GM23338 (cell line): ENCODE results near the gene DGKD. TPM values are rescaled to one million over a fixed set of nuclear protein-coding genes. Genes with fewer than 3 reads are reported as not detected.

Experiments used
- EZH2 ChIP-seq: fragments of 200-600 bp; sonication (generic); IDR thresholded peaks from one replicate; pipeline ENCODE4 v1.8.0; 2017; ENCODE audit warnings: antibody characterized with exemption, mild to moderate bottlenecking, low read depth; ENCODE audit not compliant: unreplicated experiment
- ZNF114 ChIP-seq: fragments of 250-450 bp; sonication (Bioruptor Pico); IDR thresholded peaks from 2 replicates; pipeline ENCODE4 v1.5.0; 2020; ENCODE audit warnings: mild to moderate bottlenecking, moderate library complexity
- ZNF331 ChIP-seq: fragments of 250-450 bp; sonication (Bioruptor Pico); IDR thresholded peaks from 2 replicates; pipeline ENCODE4 v1.5.0; 2020; ENCODE audit warnings: low read depth, mild to moderate bottlenecking, moderate library complexity
- polyA plus RNA-seq: library from polyadenylated mRNA; unstranded; fragments of >200 nt; fragmentation: Nextera tagmentation; extraction: Ambion mirVana; gene quantifications from 2 replicates; pipeline ENCODE4 v1.2.1, GENCODE V29; 2016
- total RNA-seq: library from RNA; depleted of rRNA; stranded (reverse); fragments of >200 nt; shearing (Covaris generic); gene quantifications from 2 replicates; pipeline ENCODE4 v1.2.3, GENCODE V29; 2014
- TF ChIP-seq, protein P1 (sequence below): fragments of 250-450 bp; sonication (Bioruptor Pico); IDR thresholded peaks from 2 replicates; pipeline ENCODE4 v1.5.0; 2020; ENCODE audit warnings: mild to moderate bottlenecking, moderate library complexity
- TF ChIP-seq, protein P2 (sequence below): IDR thresholded peaks from 2 replicates; pipeline ENCODE4 v1.6.1; 2016; ENCODE audit warnings: antibody characterized with exemption
- TF ChIP-seq, protein P3 (sequence below): IDR thresholded peaks from one replicate; pipeline ENCODE4 v1.6.1; 2018; ENCODE audit warnings: antibody characterized with exemption; ENCODE audit not compliant: unreplicated experiment

Gene DGKD
- total and polyA plus RNA-seq, 2 experiments from 2014 or later, result 11.1 to 23.4 TPM

DNA sequence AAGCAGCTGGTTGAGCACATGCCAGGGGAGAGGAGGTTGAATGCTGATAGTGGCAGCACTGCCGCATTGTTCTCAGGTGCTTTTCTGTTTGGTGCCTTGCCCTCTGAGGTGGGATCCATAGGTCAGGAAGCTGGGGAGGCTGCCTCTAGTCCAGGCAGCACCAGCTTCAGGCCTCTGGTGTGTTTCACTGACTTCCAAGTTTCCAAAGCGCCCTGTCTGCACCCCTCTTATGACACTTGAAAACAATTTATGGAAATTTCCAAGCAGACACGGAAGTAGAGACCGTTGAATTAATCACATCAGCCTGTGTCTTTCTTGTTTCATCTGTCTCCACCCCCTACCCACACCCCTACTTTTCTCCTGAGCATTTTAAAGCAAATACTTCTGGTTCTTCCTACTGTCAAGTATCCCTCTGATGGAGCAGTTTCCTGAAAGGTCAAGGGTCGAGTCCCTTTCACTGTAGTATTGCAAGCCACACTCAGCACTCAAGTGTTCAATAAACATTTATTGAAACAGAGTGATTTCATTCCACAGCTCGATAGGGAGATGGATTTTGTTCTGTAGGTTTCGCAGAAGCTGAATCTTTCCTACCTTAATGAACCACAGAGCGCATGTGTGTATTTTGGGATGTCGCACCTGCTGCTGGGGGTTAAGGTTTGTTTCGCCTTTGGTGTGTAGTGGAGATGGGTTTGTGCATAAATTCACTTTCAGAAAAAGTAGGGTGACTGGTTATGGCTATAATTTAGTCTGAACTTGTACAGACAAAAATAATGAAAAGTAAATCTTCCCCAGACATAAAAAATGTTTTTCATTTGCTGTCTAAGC lies 21.4 kb downstream of the DGKD start (continued):
- TF ChIP-seq, protein P1, sequence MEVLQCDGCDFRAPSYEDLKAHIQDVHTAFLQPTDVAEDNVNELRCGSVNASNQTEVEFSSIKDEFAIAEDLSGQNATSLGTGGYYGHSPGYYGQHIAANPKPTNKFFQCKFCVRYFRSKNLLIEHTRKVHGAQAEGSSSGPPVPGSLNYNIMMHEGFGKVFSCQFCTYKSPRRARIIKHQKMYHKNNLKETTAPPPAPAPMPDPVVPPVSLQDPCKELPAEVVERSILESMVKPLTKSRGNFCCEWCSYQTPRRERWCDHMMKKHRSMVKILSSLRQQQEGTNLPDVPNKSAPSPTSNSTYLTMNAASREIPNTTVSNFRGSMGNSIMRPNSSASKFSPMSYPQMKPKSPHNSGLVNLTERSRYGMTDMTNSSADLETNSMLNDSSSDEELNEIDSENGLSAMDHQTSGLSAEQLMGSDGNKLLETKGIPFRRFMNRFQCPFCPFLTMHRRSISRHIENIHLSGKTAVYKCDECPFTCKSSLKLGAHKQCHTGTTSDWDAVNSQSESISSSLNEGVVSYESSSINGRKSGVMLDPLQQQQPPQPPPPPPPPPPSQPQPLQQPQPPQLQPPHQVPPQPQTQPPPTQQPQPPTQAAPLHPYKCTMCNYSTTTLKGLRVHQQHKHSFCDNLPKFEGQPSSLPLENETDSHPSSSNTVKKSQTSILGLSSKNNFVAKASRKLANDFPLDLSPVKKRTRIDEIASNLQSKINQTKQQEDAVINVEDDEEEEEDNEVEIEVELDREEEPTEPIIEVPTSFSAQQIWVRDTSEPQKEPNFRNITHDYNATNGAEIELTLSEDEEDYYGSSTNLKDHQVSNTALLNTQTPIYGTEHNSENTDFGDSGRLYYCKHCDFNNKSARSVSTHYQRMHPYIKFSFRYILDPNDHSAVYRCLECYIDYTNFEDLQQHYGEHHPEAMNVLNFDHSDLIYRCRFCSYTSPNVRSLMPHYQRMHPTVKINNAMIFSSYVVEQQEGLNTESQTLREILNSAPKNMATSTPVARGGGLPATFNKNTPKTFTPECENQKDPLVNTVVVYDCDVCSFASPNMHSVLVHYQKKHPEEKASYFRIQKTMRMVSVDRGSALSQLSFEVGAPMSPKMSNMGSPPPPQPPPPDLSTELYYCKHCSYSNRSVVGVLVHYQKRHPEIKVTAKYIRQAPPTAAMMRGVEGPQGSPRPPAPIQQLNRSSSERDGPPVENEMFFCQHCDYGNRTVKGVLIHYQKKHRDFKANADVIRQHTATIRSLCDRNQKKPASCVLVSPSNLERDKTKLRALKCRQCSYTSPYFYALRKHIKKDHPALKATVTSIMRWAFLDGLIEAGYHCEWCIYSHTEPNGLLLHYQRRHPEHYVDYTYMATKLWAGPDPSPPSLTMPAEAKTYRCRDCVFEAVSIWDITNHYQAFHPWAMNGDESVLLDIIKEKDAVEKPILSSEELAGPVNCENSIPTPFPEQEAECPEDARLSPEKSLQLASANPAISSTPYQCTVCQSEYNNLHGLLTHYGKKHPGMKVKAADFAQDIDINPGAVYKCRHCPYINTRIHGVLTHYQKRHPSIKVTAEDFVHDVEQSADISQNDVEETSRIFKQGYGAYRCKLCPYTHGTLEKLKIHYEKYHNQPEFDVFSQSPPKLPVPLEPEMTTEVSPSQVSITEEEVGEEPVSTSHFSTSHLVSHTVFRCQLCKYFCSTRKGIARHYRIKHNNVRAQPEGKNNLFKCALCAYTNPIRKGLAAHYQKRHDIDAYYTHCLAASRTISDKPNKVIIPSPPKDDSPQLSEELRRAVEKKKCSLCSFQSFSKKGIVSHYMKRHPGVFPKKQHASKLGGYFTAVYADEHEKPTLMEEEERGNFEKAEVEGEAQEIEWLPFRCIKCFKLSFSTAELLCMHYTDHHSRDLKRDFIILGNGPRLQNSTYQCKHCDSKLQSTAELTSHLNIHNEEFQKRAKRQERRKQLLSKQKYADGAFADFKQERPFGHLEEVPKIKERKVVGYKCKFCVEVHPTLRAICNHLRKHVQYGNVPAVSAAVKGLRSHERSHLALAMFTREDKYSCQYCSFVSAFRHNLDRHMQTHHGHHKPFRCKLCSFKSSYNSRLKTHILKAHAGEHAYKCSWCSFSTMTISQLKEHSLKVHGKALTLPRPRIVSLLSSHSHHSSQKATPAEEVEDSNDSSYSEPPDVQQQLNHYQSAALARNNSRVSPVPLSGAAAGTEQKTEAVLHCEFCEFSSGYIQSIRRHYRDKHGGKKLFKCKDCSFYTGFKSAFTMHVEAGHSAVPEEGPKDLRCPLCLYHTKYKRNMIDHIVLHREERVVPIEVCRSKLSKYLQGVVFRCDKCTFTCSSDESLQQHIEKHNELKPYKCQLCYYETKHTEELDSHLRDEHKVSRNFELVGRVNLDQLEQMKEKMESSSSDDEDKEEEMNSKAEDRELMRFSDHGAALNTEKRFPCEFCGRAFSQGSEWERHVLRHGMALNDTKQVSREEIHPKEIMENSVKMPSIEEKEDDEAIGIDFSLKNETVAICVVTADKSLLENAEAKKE (CRISPR knock-in tag), result no peak
- no peak for TF ChIP-seq EZH2
- TF ChIP-seq ZNF331, result no peak
- TF ChIP-seq, protein P2, sequence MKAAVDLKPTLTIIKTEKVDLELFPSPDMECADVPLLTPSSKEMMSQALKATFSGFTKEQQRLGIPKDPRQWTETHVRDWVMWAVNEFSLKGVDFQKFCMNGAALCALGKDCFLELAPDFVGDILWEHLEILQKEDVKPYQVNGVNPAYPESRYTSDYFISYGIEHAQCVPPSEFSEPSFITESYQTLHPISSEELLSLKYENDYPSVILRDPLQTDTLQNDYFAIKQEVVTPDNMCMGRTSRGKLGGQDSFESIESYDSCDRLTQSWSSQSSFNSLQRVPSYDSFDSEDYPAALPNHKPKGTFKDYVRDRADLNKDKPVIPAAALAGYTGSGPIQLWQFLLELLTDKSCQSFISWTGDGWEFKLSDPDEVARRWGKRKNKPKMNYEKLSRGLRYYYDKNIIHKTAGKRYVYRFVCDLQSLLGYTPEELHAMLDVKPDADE, result no peak
- no peak for TF ChIP-seq ZNF114 (CRISPR knock-in tag)
- TF ChIP-seq, protein P3, sequence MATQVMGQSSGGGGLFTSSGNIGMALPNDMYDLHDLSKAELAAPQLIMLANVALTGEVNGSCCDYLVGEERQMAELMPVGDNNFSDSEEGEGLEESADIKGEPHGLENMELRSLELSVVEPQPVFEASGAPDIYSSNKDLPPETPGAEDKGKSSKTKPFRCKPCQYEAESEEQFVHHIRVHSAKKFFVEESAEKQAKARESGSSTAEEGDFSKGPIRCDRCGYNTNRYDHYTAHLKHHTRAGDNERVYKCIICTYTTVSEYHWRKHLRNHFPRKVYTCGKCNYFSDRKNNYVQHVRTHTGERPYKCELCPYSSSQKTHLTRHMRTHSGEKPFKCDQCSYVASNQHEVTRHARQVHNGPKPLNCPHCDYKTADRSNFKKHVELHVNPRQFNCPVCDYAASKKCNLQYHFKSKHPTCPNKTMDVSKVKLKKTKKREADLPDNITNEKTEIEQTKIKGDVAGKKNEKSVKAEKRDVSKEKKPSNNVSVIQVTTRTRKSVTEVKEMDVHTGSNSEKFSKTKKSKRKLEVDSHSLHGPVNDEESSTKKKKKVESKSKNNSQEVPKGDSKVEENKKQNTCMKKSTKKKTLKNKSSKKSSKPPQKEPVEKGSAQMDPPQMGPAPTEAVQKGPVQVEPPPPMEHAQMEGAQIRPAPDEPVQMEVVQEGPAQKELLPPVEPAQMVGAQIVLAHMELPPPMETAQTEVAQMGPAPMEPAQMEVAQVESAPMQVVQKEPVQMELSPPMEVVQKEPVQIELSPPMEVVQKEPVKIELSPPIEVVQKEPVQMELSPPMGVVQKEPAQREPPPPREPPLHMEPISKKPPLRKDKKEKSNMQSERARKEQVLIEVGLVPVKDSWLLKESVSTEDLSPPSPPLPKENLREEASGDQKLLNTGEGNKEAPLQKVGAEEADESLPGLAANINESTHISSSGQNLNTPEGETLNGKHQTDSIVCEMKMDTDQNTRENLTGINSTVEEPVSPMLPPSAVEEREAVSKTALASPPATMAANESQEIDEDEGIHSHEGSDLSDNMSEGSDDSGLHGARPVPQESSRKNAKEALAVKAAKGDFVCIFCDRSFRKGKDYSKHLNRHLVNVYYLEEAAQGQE, result no peak
